RPMI7951 (cell line): Measurements from ENCODE around the gene DMAC2L. TPM values are rescaled to one million over a fixed set of nuclear protein-coding genes. Genes with fewer than 3 reads are reported as not detected.
"Not testable (repeated sequence)": the region's sequence is repeated elsewhere in the genome, so short reads cannot be mapped to it uniquely, and the experiment has no call there.

Source experiments
- DNase-seq: peaks from one replicate; pipeline ENCODE4 v3.0.0-alpha.2; 2012; ENCODE audit warnings: low read depth
- total RNA-seq: library from RNA; depleted of rRNA; stranded (reverse); fragments of >200 nt; shearing (Covaris generic); gene quantifications from 2 replicates; pipeline ENCODE4 v1.2.3, GENCODE V29; 2014

Gene DMAC2L
- total RNA-seq, 1 experiment from 2014 or later: 9.0 TPM

DNA sequence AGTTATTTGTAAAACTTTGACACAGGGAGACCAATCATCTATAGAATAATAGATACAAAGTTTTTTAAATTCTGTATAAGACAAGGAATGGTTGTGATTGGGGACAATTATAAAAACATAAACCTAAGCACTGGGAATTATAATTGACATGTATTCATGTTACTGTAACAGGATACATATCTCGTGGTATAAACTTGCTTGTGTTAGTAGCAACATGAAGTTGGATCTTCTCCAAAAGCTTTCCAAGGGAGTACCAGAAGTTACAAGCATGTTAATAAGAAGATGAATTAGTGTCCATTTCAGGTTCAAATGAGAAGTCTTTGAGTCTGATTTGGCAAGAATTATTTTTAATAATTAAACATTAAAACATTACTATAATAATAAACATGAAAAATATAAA is 42.4 kb downstream of the DMAC2L start:
- DNase-seq: no peak

DNA sequence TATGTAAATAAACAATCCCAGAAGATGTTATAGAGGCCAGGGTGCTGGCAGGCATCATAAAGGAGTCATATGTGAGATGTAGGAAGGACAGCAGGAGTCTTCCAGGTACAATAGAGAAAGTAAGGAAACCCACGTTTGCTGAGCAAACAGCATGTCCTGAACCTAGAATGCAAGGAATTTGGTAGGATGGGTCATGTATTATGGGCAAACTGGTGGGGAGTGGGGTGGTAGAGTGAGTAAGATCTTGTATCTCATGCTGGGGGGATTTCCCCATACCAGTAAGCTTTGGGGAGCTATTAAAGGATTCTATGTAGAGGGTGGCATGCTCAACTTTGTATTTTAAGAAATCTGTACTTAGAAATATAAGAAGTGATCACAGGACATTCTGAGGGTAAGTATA is 43.6 kb downstream of the DMAC2L start:
- no peak for DNase-seq

- not testable (repeated sequence) for DNase-seq
Measured at GRCh38 chr14:50356283-50356682, 44.2 kb downstream of the DMAC2L start.

- peak; percentile 51 for DNase-seq
Measured at GRCh38 chr14:50357124-50357523, 45.0 kb downstream of the DMAC2L start.

GRCh38 chr14:50357753-50358395 is 45.8 kb downstream of the DMAC2L start:
- DNase-seq: no peak

GRCh38 chr14:50359631-50360030 is 47.5 kb downstream of the DMAC2L start:
- no peak for DNase-seq

GRCh38 chr14:50360093-50360492 is 48.0 kb downstream of the DMAC2L start:
- DNase-seq: no peak

DNA sequence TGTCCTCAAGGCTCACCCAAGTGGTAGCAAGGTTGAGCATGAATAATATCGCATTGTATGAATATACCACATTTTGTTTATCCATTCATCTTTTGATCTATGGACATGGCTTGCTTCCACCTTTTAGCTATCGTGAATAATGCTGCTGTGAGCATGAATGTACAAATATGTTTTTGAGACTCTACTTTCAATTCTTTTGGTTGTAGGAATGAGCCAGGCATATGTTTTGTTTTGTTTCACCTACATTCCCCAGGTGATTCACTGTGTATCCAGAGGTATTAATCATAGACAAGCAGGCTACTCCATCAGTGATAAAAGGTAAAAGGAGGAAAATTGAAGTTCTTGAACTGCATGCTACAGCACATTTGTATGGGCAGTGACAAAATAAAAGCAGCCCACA is 48.7 kb downstream of the DMAC2L start:
- no peak for DNase-seq

- not testable (repeated sequence) for DNase-seq
Measured at GRCh38 chr14:50361473-50362403, 49.6 kb downstream of the DMAC2L start.

GRCh38 chr14:50362764-50363713 is 50.9 kb downstream of the DMAC2L start:
- DNase-seq: no peak

- peak; percentile 26 for DNase-seq
Measured at GRCh38 chr14:50363714-50364111, 51.6 kb downstream of the DMAC2L start.

- no peak for DNase-seq
Measured at GRCh38 chr14:50364792-50365191, 52.7 kb downstream of the DMAC2L start.

DNA sequence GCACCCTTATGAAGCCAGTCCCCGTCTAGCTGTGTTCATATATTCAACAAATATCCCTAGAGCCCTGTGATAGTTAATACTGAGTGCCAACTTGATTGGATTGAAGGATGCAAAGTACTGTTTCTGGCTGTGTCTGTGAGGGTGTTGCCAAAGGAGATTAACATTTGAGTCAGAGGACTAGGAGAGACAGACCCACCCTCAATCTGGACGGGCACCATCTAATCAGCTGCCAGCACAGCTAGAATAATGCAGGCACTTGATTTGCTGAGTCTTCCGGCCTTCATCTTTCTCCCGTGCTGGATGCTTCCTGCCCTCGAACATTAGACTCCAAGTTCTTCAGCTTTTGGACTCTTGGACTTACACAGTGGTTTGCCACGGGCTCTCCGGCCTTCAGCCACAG is 53.4 kb downstream of the DMAC2L start:
- DNase-seq: not testable (repeated sequence)

DNA sequence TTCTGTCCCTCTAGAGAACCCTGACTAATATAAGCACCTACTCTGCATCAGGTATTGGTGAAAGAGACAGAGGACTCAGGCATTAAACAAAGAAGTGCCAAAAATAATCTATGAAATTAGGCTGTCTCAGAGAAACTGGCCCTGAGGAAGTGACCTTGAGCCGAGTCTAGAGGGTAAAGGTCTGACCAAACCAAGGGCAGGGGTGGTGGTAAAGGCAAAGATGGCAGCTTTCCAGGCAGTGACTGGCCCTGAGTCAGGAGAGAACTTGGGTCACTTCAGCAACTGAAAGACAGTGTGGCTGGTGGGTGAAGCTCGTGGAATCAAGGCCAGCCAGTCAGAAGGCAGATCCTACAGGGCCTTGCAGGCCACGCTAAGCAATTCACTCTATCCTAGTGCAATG is 54.0 kb downstream of the DMAC2L start:
- DNase-seq: no peak

- DNase-seq: no peak
Measured at GRCh38 chr14:50366589-50366988, 54.5 kb downstream of the DMAC2L start.

DNA sequence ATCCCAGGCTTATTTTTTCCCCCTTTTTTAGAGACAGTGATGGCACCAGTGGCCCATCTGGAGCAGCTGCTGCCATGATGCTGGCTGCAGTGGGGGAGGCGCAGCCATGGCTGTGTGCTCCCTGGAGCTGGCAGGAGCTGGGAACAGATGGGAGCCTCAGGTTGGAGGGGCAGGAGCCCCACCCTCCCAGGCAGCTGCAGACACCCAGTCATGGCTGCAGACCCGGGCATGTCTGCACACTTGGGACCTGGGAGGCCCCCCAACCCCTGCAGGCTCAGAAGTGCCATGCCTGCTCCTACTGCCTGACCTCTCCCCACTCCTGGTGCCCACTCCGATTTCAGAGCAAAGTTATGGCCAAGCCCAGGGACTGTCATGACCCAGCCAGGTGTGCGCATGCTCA is 59.4 kb downstream of the DMAC2L start:
- DNase-seq: no peak

DNA sequence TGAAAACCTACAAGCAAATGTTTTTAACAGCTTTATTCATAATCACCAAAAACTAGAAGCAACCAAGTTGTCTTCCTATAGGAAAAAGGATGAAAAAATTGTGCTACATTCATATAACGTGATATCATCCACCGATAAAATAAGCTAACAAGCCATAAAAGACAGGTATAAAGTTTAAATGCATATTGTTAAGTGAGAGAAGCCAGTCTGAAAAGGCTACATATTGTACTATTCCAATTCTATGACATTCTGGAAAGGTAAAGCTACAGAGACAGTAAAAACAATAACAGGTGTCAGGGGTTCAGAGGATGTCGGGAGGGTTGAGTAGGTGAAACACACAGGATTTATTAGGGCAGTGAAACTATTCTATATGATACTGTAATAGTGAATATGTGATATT is 61.8 kb downstream of the DMAC2L start:
- DNase-seq: no peak

- DNase-seq: no peak
Measured at GRCh38 chr14:50375760-50376159, 63.6 kb downstream of the DMAC2L start.
